Measurements from ENCODE around the gene AGAP3.
A peak's percentile ranks its signal among the peaks of the same experiment; 100 is the strongest.

Gene AGAP3

GRCh38 chr7:151122276-151122675, 36.0 kb downstream of the AGAP3 start:
- POLR2A ChIA-PET = no interaction called here
- TF ChIP-seq, protein P1, sequence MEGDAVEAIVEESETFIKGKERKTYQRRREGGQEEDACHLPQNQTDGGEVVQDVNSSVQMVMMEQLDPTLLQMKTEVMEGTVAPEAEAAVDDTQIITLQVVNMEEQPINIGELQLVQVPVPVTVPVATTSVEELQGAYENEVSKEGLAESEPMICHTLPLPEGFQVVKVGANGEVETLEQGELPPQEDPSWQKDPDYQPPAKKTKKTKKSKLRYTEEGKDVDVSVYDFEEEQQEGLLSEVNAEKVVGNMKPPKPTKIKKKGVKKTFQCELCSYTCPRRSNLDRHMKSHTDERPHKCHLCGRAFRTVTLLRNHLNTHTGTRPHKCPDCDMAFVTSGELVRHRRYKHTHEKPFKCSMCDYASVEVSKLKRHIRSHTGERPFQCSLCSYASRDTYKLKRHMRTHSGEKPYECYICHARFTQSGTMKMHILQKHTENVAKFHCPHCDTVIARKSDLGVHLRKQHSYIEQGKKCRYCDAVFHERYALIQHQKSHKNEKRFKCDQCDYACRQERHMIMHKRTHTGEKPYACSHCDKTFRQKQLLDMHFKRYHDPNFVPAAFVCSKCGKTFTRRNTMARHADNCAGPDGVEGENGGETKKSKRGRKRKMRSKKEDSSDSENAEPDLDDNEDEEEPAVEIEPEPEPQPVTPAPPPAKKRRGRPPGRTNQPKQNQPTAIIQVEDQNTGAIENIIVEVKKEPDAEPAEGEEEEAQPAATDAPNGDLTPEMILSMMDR (IDR thresholded peaks at IDR 0.05; ENCODE audit: control extremely low read depth, extremely low read depth, low read depth, missing control alignments) = no peak
- CTCF ChIA-PET = interaction anchor here (2.6 to 3.8 kb wide), 2 partner anchors 9 to 18 kb away, joined by 14 to 49 read pairs; no protein-coding TSS in a partner anchor
- DNase-seq (ENCODE audit: extremely low spot score) = no peak

DNA sequence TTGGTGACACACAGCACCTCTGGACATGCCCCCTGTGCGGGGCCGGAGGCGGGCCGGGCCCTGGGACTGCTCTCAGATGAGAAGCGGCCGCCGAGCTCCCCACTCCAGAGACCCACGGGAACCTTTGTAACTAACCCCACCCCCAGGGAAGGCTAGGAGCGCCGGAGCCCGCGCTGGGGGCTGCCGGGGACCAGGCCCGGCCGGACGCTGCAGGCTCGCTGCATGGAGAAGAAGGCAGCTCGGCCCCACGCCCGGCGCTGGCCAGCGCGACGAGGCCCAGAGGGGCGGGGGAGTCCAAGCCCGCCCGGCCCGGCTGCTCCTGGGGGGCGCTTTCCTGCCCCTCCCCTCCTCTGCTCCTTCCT, 36.5 kb downstream of the AGAP3 start:
- DNase-seq (ENCODE audit: extremely low spot score) = no peak
- ChIA-PET CTCF (interaction anchor here (1.3 to 3.8 kb wide), 4 partner anchors 10 to 181 kb away, joined by 3 to 49 read pairs (median 17); no protein-coding TSS in a partner anchor), POLR2A (no interaction called here)
- TF ChIP-seq, protein P1 (IDR thresholded peaks at IDR 0.05; ENCODE audit: control extremely low read depth, extremely low read depth, low read depth, missing control alignments) = no peak

DNA sequence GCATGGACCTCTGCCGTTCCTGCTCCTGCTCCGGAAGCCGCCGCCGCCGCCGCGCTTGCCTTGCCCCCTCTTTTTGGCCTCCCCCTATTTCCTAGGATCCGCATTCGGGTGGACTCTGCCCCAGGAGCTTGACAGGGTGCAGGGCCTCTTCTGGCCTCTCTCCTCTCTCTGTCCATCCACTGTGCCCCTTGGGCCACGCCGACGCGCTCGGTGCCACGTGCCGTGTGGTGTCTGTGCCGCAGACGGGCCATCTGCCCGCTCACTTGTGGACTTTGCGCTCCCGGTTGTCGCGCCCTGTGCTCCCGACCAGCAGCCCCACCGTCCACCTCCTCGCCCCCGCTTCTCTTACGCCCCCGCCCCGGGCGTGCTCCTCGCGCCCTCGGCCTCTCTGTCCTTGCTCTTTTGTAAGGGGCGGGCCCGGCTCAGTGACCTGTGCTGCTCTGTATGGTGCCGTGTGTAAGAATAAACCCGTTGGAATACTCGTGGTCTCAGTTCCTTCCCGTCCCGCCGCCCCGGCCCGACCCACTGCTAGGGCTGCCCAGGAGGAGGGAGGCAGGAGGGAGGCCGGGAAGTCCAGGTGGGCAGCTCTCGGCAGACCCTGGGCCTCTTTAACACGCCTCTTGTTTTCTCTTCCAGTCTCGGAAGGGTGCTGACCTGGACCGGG, 37.0 kb downstream of the AGAP3 start:
- ChIA-PET CTCF (interaction anchor here (0.6 to 3.8 kb wide), 45 partner anchors 10 to 759 kb away, joined by 3 to 49 read pairs (median 4); partner anchors contain the start of genes ASB10 and GBX1), POLR2A (no interaction called here)
- TF ChIP-seq, protein P1 (IDR thresholded peaks at IDR 0.05; ENCODE audit: control extremely low read depth, extremely low read depth, low read depth, missing control alignments) = no peak
- DNase-seq (ENCODE audit: extremely low spot score) = no peak

DNA sequence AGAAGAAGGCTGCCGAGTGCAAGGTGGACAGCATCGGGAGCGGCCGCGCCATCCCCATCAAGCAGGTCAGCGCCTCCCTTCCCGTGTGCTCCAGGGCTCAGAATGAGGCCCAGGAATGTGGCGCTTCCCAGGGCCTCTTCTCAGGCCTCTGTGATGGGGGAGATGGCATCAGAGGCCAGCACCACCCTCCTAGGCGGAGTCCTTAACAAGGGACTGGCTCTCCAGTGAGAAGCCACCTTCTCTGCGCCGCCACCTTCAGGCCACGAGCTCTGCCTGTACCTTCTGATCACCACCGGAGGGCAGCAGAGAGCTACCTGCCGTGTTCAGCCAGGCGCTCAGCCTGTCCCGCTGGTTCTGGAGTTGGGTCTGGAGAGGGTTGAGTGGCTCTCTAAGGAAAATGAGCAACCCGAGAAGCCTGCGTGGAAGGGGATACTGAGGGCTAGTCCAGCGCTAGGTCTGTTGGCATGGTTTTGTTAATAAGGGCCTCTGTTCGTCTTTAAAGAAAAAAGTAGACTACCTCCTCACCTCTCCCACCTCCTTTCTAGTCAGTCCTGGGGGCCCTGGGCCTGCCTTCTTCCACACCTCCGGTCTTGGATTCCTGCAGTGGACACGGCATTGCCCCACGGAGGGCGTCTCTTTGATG, 37.7 kb downstream of the AGAP3 start:
- CTCF ChIA-PET = interaction anchor here (0.6 to 3.8 kb wide), 50 partner anchors 11 to 758 kb away, joined by 3 to 49 read pairs (median 4); partner anchors contain the start of genes ASB10 and GBX1
- peak; percentile 96 for DNase-seq (ENCODE audit: extremely low spot score)
- TF ChIP-seq, protein P1 (IDR thresholded peaks at IDR 0.05; ENCODE audit: control extremely low read depth, extremely low read depth, low read depth, missing control alignments) = peak; percentile 100
- POLR2A ChIA-PET = no interaction called here

GRCh38 chr7:151124481-151124880, 38.2 kb downstream of the AGAP3 start:
- ChIA-PET CTCF (interaction anchor here (0.9 to 3.8 kb wide), 42 partner anchors 11 to 757 kb away, joined by 3 to 49 read pairs (median 4); partner anchors contain the start of genes ASB10 and GBX1), POLR2A (no interaction called here)
- TF ChIP-seq, protein P1 (IDR thresholded peaks at IDR 0.05; ENCODE audit: control extremely low read depth, extremely low read depth, low read depth, missing control alignments) = no peak
- no peak for DNase-seq (ENCODE audit: extremely low spot score)

DNA sequence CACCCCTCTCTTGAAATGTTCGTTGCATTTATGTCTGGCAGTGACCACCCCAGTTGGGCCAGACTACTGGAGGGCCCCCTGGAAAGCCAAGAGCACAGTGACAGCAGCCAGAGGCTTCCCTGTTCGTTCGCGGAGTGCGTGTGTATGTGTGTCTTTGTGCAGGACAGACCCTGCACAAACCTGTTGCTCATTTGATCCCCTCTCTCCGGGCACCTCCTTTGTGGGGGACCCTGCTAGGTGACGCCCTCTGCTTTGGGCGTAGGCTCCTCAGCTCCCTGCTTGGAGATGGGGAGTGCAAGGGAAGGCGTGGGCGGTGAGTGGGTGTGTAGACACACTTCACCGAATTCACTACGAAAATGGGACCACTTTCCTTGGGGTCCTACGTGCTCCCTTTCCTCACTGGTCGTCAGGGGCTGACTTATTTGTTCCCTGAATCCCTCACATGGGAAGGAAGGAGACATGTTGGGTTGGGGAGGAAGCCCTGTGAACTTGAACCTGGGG, 38.7 kb downstream of the AGAP3 start:
- no peak for DNase-seq (ENCODE audit: extremely low spot score)
- TF ChIP-seq, protein P1 (IDR thresholded peaks at IDR 0.05; ENCODE audit: control extremely low read depth, extremely low read depth, low read depth, missing control alignments) = no peak
- POLR2A ChIA-PET = no interaction called here
- CTCF ChIA-PET = interaction anchor here (0.9 to 3.8 kb wide), 21 partner anchors 12 to 270 kb away, joined by 3 to 49 read pairs (median 6); partner anchors contain the start of gene GBX1

Data from GM10248 (cell line).